ENCODE data around the gene PAFAH1B1.

PAFAH1B1 gene

DNA sequence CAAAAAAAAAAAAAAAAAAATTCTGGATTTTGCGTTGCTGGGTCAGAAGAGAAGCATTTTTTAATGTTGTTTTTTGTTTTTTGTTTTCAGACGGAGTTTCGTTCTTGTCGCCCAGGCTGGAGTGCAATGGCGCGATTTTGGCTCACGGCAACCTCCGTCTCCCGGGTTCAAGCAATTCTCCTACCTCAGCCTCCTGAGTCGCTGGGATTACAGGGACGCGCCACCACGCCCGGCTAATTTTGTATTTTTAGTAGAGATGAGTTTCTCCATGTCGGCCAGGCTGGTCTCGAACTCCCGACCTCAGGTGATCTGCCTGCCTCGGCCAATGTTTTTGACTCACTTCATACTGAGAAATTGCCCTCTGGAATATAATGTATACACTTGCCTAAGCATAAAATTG lies 11.0 kb upstream of the PAFAH1B1 start:
- peaks cover 0 to 8% of the 10 kb centered on the region in 2 donors for H3K27me3 ChIP-seq
- H3K4me1 ChIP-seq, result no peaks in the 10 kb centered on the region
- no peaks in the 10 kb centered on the region for H3K36me3 ChIP-seq
- no peak for DNase-seq
- TF ChIP-seq, protein P1, sequence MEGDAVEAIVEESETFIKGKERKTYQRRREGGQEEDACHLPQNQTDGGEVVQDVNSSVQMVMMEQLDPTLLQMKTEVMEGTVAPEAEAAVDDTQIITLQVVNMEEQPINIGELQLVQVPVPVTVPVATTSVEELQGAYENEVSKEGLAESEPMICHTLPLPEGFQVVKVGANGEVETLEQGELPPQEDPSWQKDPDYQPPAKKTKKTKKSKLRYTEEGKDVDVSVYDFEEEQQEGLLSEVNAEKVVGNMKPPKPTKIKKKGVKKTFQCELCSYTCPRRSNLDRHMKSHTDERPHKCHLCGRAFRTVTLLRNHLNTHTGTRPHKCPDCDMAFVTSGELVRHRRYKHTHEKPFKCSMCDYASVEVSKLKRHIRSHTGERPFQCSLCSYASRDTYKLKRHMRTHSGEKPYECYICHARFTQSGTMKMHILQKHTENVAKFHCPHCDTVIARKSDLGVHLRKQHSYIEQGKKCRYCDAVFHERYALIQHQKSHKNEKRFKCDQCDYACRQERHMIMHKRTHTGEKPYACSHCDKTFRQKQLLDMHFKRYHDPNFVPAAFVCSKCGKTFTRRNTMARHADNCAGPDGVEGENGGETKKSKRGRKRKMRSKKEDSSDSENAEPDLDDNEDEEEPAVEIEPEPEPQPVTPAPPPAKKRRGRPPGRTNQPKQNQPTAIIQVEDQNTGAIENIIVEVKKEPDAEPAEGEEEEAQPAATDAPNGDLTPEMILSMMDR (IDR thresholded peaks at IDR 0.05), result no peak
- H3K4me3 ChIP-seq, result no peak overlapping the region
- no peaks in the 10 kb centered on the region for H3K9me3 ChIP-seq
- intact Hi-C loops (cut with DNase I; ENCODE audit: low total_unique reads), result no loop called here
- H3K27ac ChIP-seq, result no peak overlapping the region

DNA sequence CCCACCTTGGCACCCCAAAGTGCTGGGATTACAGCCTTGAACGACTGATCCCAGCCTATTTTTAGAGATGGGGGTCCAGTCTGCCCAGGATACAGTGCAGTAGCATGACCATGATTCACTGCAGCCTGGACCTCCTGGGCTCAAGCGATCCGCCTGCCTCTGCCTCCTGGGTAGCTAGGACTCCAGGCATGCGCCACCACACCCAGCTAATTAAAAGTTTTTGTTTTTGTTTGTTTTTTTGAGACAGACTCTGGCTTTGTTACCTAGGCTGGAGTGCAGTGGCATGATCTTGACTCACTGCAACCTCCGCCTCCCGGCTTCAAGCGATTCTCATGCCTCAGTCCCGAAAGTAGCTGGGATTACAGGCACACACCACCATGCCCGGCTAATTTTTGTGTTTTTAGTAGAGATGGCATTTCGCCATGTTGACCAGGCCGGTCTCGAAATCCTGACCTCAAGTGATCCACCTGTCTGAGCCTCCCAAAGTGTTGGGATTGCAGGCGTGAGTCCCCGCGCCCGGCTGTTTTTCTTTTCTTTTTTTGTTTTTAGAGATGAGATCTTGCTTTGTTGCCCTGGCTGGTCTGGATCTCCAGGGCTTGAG lies 2.3 kb upstream of the PAFAH1B1 start:
- H3K4me3 ChIP-seq, result no peak overlapping the region
- intact Hi-C loops (cut with DNase I; ENCODE audit: low total_unique reads), result loop anchor here (5.0 kb wide), 2 partner anchors 79 to 96 kb away; partner anchors contain the start of gene METTL16
- peaks cover 0 to 21% (median 11%) of the 10 kb centered on the region in 4 donors for H3K4me1 ChIP-seq
- no peak for DNase-seq
- no peaks in the 10 kb centered on the region for H3K36me3 ChIP-seq
- no peaks in the 10 kb centered on the region for H3K27me3 ChIP-seq
- no peaks in the 10 kb centered on the region for H3K9me3 ChIP-seq
- TF ChIP-seq, protein P1 (IDR thresholded peaks at IDR 0.05), result no peak
- H3K27ac ChIP-seq, result no peak overlapping the region

DNA sequence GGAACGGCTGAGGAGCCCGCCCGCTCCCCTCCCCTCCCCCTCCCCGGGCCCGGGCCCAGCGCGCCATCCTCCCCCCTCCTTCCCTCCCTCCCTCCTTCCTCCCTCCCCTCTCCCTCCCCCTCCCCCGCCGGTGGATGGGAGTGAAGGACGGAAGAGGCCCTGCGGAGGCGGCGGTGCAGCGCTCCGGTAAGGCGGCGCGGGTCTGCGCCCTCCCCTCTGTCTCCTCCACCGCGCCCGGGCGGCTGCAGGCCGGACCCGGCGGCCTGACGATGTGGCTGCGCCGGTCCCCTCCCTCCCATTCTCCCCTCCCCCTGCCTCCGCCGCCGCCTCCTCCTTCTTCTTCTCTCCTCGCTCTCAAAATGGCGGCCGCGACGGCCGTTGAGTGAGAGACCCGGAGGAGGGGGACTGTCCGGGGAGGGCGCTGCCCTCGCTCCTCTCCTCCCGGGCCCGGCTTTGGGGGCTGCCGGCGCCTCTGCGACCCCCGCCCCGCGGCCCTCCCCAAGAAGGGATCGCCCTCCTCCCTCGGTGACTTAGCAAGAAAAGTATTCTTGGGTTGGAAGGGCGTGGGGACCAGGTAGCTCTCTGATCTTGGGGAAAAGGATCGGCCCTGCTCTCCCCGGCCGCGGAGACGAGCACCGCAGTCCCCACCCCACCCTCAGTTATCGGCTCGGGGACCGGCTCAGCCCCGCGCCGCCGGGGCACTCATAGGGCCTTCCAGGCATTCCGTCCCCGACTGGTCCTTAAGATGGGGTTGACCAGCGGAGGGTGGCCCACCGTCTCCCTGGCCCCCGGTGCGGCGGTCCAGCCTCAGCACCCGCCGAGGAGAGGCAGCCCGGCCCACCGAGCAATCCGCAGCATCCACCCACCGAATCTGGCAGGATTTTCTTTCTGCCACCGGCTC lies 617 bp downstream of the PAFAH1B1 start:
- H3K4me3 ChIP-seq, result peak overlapping the region; percentile 87 to 98
- DNase-seq, result peak; percentile 85 to 89
- H3K4me1 ChIP-seq, result peaks cover 0 to 50% (median 30%) of the 10 kb centered on the region in 4 donors
- peak overlapping the region; percentile 97 to 100 for H3K27ac ChIP-seq
- intact Hi-C loops (cut with DNase I; ENCODE audit: low total_unique reads), result loop anchor here (5.0 kb wide), 2 partner anchors 82 to 93 kb away; partner anchors contain the start of gene METTL16
- TF ChIP-seq, protein P1 (IDR thresholded peaks at IDR 0.05), result no peak
- H3K9me3 ChIP-seq, result no peaks in the 10 kb centered on the region
- no peaks in the 10 kb centered on the region for H3K36me3 ChIP-seq
- no peaks in the 10 kb centered on the region for H3K27me3 ChIP-seq

DNA sequence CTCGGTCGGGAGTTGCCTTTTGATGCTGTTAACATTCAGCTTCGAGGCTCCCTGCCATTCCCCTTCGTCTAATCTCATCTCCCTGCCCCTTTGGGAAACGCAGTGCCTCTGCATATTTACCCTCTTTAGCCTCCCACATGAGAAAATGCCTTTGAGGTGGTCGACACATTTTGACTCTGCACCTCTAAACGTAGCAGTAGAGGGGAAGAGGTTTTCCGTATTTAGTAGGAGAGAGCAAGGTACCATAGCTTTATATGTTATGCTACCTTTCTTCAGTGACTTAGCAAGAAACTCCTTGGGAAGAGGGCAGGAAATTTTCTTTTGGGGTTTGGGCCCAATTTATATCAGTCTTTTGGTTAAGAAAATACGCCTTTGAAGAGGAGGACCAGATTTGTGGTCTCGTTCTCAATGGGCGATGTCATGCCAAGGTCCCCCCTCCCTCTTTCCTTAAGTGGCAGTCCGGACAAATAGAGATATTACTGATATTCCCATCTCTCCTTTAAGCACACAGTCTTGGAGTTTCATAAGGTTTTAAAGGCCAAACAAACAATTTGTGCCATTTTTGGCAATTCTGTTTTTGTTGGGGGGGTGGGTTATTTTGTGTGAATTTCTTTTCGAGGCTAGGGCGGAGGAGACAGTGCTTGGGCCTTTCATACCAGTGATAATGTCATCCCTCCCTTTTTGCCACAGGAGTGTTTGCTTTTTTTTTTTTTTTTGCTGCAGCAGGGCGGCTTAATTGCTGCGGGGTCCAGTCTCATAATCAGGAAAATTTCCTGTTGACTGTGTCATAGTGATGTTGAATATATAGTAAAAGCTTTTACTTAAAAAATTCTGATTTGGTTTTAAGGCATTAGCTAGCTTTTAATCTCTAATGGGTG lies 1.5 kb downstream of the PAFAH1B1 start:
- no peak for DNase-seq
- peak overlapping the region; percentile 87 to 98 for H3K4me3 ChIP-seq
- H3K27ac ChIP-seq, result peak overlapping the region; percentile 97 to 100
- no peaks in the 10 kb centered on the region for H3K9me3 ChIP-seq
- H3K27me3 ChIP-seq, result no peaks in the 10 kb centered on the region
- TF ChIP-seq, protein P1 (IDR thresholded peaks at IDR 0.05), result no peak
- H3K4me1 ChIP-seq, result peaks cover 0 to 59% (median 32%) of the 10 kb centered on the region in 4 donors
- no peaks in the 10 kb centered on the region for H3K36me3 ChIP-seq
- intact Hi-C loops (cut with DNase I; ENCODE audit: low total_unique reads), result loop anchor here (5.0 kb wide), 2 partner anchors 83 to 92 kb away; partner anchors contain the start of gene METTL16

DNA sequence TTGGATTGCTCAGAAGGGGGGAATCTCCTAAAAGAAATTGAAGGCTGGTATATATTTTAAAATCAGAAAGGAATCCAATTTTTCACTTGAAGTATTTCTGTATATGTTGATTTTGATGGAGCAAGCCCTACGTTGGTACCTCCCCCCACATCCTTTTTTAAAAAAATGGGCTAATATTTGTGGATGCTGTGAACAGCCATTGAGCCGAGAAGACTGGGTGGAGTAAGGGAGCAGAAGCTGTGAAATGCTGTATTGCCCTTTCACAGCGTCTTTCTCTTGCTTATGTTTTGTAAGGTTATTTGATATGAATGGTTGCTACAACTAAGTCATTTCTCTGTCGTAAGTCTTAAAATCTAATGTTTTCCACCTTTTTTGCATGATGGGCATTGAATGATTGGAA lies 2.3 kb downstream of the PAFAH1B1 start:
- no peaks in the 10 kb centered on the region for H3K9me3 ChIP-seq
- TF ChIP-seq, protein P1 (IDR thresholded peaks at IDR 0.05), result no peak
- DNase-seq, result no peak
- peak overlapping the region; percentile 87 to 98 for H3K4me3 ChIP-seq
- peak overlapping the region; percentile 97 to 100 for H3K27ac ChIP-seq
- H3K36me3 ChIP-seq, result no peaks in the 10 kb centered on the region
- H3K4me1 ChIP-seq, result peaks cover 0 to 64% (median 34%) of the 10 kb centered on the region in 4 donors
- H3K27me3 ChIP-seq, result no peaks in the 10 kb centered on the region
- intact Hi-C loops (cut with DNase I; ENCODE audit: low total_unique reads), result no loop called here
